ENCODE data around the gene SLC22A5.

GRCh38 chr5:132411304-132412013, 41.9 kb downstream of the SLC22A5 start:
- TF ChIP-seq CEBPB (IDR thresholded peaks at IDR 0.05; ENCODE audit: low read depth, low read length) (no peak), CTCF (IDR thresholded peaks at IDR 0.05; ENCODE audit: control extremely low read depth in 1 of 3, insufficient read depth in 1 of 3, low read depth in 1 of 3, low read length in 3 of 3) (no peak), MAX (IDR thresholded peaks at IDR 0.05) (no peak), NRF1 (IDR thresholded peaks at IDR 0.05; ENCODE audit: low read depth, low read length) (no peak)

All from H1 (cell line).